Breast epithelium (tissue), 3 donors: ENCODE results near the gene LY6G5B.

Source experiments
- POLR2A ChIP-seq: fragments of 450-650 bp; IDR thresholded peaks from one replicate; pipeline ENCODE4 v1.6.1; 2016; ENCODE audit warnings: antibody characterized with exemption, mild to moderate bottlenecking, moderate library complexity
- POLR2AphosphoS5 ChIP-seq, 3 donors: sonication (generic); formaldehyde crosslinking; IDR thresholded peaks; one replicate each; pipeline ENCODE4 v1.6.1; 2017; ENCODE audit warnings: antibody characterized with exemption in 3 of 3
- TF ChIP-seq, protein P1 (sequence below), 3 donors: fragments of 450-650 bp; IDR thresholded peaks; one replicate each; pipeline ENCODE4 v1.5.1; 2016 to 2017; ENCODE audit warnings: antibody characterized with exemption in 3 of 3, mild to moderate bottlenecking in 3 of 3, moderate library complexity in 3 of 3

DNA sequence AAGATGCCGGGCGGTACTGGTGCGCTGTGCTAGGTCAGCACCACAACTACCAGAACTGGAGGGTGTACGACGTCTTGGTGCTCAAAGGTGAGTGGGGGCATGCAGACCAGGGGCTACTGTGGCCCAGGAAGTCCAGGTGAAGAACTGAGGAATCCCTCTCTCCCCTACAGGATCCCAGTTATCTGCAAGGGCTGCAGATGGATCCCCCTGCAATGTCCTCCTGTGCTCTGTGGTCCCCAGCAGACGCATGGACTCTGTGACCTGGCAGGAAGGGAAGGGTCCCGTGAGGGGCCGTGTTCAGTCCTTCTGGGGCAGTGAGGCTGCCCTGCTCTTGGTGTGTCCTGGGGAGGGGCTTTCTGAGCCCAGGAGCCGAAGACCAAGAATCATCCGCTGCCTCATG is 37.9 kb downstream of the LY6G5B start:
- TF ChIP-seq, protein P1, sequence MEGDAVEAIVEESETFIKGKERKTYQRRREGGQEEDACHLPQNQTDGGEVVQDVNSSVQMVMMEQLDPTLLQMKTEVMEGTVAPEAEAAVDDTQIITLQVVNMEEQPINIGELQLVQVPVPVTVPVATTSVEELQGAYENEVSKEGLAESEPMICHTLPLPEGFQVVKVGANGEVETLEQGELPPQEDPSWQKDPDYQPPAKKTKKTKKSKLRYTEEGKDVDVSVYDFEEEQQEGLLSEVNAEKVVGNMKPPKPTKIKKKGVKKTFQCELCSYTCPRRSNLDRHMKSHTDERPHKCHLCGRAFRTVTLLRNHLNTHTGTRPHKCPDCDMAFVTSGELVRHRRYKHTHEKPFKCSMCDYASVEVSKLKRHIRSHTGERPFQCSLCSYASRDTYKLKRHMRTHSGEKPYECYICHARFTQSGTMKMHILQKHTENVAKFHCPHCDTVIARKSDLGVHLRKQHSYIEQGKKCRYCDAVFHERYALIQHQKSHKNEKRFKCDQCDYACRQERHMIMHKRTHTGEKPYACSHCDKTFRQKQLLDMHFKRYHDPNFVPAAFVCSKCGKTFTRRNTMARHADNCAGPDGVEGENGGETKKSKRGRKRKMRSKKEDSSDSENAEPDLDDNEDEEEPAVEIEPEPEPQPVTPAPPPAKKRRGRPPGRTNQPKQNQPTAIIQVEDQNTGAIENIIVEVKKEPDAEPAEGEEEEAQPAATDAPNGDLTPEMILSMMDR (IDR thresholded peaks at IDR 0.05): no peak
- TF ChIP-seq POLR2AphosphoS5 (IDR thresholded peaks at IDR 0.05): no peak
- no peak for TF ChIP-seq POLR2A
